Ecto neural progenitor cell (in vitro differentiated cells): ENCODE results near the gene FCRL6.

Experiments
- DNase-seq: peaks from one replicate; pipeline ENCODE4 v3.0.0-alpha.2; 2018; ENCODE audit warnings: low spot score

Gene FCRL6

DNA sequence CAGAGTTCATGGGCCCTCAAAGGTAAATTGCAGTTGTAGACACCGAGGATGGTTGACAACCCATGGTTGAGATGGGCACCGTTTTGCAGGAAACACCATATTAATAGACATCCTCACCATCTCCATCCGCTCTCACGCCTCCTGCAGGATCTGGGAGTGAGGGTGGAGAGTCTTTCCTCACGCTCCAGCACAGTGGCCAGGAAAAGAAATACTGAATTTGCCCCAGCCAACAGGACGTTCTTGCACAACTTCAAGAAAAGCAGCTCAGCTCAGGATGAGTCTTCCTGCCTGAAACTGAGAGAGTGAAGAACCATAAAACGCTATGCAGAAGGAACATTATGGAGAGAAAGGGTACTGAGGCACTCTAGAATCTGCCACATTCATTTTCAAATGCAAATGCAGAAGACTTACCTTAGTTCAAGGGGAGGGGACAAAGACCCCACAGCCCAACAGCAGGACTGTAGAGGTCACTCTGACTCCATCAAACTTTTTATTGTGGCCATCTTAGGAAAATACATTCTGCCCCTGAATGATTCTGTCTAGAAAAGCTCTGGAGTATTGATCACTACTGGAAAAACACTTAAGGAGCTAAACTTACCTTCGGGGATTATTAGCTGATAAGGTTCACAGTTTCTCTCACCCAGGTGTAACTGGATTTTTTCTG, 33.8 kb downstream of the FCRL6 start:
- DNase-seq, result no peak

DNA sequence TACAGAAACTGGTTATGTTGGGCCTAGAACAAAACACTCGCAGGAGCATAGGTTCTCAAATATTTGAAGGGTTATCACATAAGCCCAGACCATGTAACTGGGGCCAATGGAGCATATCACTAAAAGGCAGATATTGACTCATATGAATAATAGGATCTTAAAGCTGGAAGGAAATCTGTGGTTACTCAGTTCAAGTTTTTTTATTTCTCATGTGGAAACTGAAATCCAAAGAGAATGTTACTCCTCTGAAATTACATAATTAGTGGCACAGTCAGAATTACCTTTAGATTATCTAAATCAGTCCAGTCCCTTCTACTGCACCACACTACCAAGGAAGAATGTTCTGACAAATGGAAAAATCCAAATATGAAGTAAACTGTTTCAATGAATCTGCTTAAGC, 36.6 kb downstream of the FCRL6 start:
- DNase-seq, result no peak

DNA sequence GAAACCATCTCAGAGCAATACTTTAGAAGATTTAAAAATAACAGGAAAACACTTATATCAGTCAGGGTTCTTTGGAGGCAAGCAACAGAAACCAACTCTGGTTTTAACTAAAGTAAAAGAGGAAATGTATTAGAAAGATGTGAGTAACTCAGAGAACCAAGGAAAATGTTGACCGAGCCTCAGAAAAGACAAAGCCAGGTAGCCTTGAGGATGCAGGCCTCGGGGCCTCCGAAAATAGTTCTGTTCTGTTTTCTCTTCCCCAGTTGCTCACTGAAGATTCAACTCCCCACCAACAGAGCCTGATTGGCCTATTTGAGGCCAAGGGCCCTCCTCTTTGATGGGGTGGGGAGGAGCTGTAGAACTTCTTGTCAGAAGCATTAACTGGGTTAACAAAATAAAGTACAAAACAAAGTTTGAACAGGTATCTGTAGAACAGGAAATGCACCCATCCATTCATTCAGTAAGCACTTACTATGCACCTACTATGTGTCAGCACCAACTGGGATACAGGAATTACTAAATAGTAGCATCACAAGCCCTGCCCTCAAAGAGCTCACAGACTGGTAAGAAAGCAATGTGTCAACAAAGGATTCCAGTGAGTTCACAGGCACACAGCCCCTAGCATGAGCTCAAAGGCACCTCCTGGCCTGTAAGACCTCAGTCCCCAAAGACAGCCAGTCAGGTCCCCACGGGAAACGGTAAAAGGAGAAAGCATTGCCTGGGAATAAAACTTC, 37.1 kb downstream of the FCRL6 start:
- DNase-seq, result no peak

DNA sequence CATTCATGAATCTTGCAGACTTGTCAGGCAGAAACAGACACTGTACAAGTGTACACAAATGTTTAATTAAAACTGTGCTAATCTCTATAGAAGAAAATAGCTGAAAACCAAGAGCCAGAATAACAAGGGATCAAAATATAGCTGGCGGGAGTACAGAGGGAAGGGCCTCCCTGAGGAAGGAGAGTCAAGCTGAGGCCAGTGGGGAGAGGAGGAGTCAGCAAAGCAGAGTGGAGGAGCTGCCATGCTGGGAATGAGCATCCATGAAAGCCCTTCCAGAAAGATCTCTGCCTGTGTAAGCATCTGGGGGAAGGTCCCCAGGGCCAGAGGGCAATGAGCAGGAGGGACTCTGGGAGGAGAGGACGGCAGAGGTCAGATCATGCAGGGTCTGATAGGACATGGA, 39.6 kb downstream of the FCRL6 start:
- DNase-seq, result no peak

DNA sequence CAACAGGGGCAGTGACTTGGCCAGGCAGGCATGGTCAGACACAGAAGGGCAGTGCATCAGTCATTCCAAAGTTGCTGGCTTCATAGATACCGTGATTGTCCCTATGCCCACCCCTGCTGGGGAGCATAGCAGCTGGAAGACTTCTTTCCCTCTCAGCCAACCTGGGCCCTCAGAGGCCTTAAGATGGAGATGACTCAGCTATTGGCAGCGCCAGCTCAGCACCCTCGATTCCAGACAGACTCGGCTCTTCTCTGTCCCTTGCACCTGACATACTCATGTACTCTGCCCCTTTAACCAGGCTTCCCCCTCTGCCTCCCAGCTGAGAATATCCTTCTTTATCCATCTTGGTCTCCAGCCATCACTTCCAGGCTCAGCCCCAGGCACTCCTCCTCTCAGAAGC, 41.3 kb downstream of the FCRL6 start:
- no peak for DNase-seq

DNA sequence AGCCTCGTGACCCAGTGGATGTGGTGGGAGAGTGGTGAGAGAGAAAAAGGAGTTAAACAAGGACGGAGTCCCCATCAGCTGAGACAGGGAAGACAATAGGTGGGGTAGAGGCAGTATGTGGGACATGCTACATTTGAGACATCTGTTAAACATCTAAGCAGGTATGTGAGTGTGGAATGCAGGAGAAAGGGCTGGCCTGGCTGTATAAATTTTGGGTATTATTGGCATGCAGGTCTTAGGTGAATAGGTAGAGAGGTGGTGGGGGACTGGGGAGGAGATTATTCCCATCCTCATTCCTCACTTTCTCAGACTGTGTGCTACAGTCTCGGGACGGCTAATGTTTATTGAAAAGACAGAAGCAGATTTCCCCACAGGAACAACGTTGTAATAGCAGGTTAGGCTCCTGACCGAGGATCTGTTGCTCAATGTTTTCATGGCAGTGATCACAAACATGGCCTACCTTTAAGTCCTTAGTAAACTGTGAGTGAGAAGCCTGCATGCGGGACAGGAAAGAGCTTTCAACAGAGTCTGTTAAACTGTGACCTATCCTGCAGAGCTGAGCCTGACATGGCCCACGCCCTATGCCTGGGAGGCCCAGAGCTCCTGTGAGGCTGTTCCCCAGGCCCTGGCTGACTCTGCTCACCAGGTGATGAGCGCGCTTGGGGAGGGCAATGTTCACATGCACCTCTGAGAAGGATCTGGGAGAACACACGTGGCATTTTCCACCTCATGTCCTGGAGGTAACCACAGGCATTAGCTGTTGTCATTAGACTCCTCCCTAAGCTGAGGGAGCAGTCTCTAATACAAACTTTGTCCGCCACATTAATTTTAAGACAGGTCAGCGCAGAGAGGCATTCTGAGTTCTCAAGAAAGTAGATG, 43.8 kb downstream of the FCRL6 start:
- DNase-seq, result no peak

DNA sequence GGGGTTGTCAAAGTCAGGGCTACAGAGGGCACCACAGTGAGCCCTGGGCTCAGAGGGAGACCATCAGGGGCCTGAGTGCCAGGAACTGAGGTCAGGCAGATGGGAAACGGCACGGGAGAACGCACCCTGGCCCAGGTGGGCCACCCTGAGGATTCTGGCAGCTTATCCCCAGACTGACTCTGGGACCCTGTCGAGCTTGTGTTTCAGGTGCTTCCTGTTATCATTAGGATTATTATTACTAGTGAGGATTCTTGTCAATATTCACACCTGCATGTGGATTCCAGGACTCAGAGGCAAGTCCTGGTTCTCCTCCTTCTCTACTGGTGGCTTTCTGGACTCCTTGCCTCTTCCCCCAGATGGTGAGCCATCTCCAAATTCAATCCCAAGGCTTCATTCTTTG, 45.1 kb downstream of the FCRL6 start:
- DNase-seq, result no peak

DNA sequence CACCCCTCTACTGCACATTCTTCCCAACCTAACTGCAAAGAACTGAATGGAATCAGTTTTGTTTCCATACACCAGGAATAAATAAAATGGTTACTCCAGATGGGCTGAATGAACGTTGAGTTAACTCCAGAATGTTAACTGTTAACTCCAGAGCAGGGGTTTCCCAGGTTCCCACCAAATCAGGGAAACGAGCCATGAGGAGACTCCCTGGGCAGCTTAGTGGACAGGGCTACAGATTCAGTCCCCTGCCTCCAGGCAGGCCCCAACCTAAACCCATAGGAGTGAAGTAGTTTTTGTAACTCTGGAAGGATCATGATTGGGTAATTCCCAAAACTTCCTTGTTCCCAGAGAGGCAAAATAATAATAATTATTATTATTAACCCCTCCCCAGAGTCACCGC, 46.2 kb downstream of the FCRL6 start:
- DNase-seq, result no peak

DNA sequence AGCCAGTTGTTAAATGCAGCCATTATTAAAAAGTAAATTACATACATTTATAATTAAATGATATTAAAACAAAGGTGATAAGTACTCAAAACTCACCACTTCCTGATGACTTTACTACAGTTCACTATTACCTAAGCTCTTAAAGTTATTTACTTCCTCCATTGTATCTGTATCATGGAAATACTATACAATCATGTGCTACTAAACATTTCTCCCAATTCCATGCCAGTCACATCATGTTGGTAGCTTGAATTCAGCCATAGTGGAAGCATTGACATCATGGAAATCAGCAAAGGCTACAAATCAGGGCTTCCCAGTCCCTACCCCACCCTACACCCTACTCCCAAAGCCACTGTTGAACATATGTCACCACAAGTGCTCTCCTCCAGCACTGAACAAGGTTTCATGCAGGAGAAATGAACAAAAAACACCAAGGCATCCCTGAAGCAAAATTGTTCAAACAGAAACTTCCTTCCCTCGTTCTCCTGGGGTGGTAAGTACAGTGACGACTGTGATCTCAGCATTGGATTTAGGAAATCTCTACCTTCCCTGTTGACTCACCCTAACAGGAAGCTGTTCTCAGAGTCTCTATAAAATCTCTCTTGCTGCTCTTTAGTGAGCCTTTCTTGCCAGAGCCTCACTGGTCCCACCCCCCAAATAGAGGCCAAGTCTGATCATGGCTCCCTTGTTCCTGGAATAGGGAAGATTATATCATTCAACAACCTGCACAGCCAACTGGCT, 47.6 kb downstream of the FCRL6 start:
- no peak for DNase-seq

DNA sequence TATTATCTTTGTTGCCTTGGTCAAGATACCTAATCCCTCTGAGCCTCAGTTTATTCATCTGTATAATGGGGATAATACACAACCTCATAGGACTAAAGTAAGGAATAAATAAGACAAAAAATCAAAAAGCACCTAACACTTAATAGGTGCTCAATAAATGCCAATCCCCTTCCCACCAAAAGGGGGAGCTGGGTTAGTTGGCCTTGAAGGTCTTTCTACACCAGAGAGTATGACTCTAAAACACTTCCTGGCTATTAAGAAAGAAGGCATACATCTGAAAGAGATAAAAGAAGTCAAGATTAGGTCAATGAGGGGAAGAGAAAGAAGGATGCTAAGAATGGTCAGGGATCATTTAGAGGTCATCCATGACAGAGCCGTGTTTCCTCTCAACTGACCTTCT, 49.2 kb downstream of the FCRL6 start:
- no peak for DNase-seq

DNA sequence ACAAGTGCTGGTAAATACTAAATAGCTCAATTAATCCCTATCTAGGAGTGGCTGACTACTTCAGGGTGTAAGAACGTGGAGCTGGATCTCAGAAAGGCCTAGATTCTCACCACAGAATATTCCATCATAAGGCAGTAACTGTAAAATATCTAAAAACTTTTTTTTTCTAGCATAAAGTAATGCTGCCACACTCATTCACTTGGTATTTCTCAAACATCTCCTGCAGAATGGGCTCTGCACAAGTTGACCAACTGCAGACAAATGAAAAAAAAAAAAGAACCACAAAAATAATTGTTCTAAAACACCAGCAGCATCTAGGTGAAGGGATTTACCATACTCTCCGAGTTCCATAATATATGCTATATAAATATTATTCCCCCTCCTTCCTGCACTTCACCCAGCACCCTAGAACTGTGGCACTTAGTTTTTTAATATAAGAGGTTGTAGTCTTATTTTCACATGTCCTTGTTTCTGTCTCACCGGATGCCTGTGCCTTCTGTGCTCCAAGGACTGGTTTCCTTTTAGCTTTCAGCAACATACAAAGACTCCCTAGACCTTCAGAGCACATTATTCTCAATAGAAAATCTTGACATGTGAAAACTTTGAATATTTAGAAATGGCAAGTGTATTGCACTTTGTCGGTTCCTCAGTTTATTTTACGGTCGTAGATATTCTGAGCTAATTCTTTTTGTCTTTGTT, 51.4 kb downstream of the FCRL6 start:
- DNase-seq, result no peak

DNA sequence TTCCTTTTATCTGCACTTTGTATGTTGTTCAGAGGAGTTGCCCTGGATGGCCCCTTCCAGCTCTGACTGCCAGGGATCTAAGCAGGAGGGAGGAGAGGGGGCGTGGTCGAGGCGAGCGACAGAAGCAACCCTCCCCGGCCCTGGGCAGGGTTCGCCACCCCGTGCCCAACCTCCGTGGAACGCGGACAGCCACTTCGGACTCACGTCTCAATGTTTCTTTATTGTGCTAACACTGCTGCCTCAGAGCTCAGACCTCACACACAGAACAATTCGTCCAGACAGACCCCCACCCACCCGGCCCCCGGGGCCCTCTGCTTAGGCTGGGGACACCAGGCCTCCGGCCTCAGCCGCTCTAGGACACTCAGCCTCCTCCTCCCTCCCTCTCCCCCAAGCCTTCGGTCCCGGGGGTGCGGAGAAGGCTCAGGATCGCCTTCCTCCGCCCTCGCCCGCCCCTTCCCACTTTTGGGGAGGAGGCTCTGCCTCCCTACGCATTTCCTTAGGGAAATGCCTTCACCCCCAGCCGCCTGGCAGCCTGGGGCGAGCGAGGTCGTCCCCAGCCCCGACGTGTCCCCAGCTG, 52.0 kb downstream of the FCRL6 start:
- DNase-seq, result peak; percentile 58

DNA sequence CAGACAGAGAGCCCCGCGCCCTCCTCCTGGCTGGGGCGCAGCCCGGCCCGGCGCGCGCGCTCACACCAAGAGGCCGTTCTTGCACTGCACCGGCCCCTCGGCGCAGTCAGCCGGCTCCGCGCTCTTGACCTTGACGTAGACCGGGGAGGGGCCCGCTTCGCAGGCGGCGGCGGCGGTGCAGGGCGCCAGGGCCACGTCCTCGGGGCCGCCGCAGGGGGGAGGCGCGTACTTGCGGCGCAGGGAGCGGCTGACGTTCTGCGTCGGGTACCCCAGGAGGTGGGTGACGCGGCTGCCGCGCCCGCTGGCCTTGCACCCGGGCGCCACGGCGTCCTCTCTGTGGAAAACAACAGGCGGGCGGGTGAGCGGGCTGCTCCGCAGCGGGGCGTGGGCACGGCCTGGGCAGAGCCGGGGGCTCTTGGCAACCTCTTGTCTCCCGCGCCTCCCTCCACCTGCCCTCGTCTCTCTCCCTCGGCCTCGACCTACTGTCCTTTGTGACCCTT, 52.6 kb downstream of the FCRL6 start:
- peak; percentile 54 for DNase-seq

DNA sequence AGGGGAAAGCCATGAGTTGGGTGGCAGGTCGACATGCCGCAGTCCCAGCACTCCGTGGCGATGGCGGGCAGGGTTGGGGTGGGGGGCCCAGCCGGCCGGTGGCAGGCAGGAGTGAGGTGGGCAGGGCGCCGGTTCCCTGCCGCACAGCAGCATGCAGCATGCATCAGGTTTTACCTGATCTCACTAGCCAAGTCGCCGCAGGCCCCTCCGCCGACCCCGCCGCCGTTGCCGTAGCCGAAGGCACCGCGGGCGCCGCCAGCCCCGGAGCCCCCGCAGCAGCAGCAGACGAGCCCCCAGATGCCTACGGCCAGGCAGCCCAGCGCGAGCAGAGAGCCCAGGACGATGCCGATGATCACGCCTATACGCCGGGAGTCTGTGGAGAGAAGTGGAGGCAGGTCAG, 53.5 kb downstream of the FCRL6 start:
- DNase-seq, result no peak

DNA sequence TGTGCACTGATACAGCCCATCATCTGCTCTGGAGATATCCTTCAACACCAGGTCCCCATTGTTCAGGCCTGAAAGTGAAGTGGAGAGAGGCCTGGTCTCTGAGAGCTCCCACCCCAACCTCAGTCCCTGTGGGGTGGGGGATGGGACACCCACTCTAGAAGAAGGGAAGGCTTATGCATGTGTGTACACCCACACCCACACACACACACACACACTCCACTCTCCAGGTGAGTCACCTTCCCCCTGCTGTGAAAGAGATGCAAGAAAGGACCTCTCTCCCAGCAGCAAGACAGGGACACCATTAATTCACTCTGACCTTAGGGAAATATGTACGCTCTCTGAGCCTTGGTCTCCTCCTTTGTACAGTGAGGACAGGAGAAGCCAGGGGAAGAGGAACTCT, 54.4 kb downstream of the FCRL6 start:
- no peak for DNase-seq

DNA sequence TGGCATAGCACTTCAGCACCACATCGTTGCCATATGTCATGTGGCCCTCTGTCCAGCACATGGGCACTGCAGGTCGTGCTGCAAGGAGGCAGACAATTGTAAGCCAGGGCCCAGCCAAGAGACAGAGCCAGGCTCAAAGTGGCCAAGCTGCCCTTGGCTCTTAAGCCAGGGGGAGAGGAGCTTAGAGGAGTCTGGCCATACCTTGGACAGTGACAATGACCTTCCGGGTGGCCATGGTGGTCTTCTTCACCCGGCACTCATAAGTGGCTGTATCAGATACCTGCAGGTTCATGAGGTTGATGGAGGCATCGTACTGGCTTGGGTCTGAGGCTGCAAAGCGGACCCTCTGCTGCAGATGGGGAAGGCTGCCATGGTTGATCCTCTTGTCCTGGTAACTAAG, 55.7 kb downstream of the FCRL6 start:
- DNase-seq, result no peak

DNA sequence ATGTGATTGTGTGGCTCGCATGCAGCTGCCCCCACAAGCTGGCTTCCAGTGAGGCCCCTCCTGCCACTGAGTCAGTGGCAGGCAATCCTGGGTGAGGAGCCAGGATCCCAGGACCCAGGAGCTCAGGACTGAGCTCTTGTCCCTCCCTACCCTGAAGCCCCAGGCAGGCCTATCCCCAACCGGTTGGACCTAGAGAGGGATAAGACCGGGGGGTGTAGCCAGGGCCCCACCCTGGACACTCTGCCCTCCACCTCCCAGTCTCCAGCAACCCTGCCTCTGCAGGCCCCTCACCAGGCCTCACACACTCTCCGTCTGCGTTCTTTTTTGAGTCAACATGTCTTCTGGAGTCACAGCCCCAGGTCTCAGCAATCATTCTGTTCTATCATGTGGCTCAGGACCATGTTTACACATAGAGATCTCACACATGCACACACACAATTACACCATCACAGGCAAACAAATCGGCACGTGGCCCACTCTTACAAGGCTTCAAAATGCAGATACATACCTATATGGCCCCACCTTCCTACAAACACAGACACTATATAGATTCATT, 57.7 kb downstream of the FCRL6 start:
- DNase-seq, result no peak

DNA sequence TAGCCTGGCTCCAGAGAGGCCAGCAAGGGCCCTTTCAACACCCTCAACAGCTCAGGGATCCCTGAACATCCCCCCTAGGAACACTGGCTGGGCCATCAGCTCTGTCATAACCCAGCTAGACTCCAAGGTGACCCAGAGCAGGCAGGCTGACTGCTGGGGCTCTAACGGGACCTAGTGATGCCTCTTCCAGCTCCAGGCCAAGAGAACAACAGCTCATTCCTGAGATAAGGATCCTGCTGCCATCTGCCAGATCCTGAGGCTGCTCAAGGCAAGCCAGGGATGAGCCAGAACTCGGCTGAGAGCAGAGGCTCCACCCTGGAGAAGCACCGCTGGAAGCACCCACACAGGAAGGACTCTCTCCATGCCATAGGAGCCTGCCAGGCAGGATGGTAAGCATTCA, 58.3 kb downstream of the FCRL6 start:
- no peak for DNase-seq

DNA sequence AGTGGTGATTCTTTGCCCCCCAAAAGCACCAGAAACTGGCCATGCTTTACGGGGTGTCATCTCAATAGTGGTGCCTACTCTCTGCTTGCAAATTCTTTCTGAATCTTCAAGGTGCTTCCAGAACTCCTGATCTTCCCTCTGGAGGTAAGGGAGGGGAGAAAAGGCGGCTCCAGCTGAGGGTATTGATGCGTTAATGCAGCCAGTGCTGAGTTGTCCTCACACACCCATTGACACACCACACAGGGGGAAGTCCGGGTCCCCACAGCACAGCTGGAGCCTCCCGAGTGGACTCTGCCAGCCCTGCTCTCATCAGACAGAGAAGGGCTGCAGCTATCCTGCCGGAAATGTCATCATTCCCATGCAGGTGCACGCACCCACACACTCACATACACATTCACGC, 59.1 kb downstream of the FCRL6 start:
- DNase-seq, result no peak

DNA sequence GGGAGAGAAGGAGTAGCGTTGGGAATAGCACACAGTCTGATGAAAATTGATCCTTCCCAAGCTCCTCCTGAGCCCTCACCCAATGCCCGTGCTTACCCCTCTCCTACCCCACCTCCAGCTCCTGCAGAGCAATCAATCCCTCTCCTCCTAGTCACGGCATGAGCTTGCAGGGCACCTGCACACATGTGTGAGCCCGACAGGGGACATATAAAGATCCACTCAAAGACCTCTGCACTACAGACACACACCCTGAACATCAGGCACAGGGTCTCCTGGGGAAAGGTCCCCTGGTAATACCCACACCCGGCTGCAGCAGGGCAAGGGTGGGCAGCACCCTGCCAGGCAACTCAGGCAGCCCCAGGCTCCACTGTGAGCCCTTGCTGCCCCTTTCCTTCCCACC, 59.9 kb downstream of the FCRL6 start:
- DNase-seq, result no peak

DNA sequence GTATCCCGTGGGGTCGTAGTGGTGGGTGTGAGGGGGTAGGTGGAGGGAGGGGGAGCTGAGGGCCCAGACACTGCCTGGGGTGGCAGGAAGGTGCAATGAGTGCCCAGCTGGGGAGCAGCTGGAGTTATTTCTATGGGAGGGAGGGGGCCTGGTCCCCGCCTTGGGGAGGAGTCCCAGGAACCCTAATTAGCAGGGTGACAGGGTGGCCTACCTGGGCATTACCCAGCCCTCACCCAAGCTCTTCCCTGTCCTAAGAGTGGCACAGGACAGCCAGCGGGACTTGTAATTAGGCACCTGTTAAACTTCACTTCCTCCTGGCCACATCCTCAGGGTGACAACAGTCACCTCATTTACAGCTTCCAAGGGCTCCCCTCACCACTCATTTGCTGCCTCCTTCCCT, 60.4 kb downstream of the FCRL6 start, which contains the start of gene VSIG8:
VSIG8 (minus strand) TSS at position 101 of the 400 bp plus-strand sequence. CDS start 136 bp downstream, outside the sequence.
- DNase-seq, result no peak
